Neural cell (in vitro differentiated cells): ENCODE measurements around the gene SPZ1. TPM values are rescaled to one million over a fixed set of nuclear protein-coding genes. Genes with fewer than 3 reads are reported as not detected.

Experiments used
- H2AFZ ChIP-seq: fragments of 200-600, 300-800 bp; sonication (generic), shearing (Covaris generic); 2 replicates; pipeline ENCODE4 v1.6.0; 2014; ENCODE audit warnings: low read depth, mild to moderate bottlenecking, antibody characterized with exemption, low read length, moderate library complexity
- H3F3A ChIP-seq: fragments of 200-600 bp; shearing (Covaris generic); 2 replicates; pipeline ENCODE4 v1.6.1; 2016; ENCODE audit warnings: mild to moderate bottlenecking, moderate library complexity, mixed read lengths, antibody characterized with exemption, low read length; ENCODE audit not compliant: insufficient read depth, poor library complexity, severe bottlenecking
- H3K27ac ChIP-seq: fragments of 200-600, 300-800 bp; sonication (generic), shearing (Covaris generic); 2 replicates; pipeline ENCODE4 v1.5.1; 2014; ENCODE audit warnings: mild to moderate bottlenecking, low read length, moderate library complexity
- H3K27me3 ChIP-seq: fragments of 300-800, 200-600 bp; sonication (generic), shearing (Covaris generic); 2 replicates; pipeline ENCODE4 v1.6.0; 2014; ENCODE audit warnings: mild to moderate bottlenecking, low read depth, low read length, moderate library complexity; ENCODE audit not compliant: insufficient read depth
- H3K36me3 ChIP-seq: fragments of 300-800, 200-600 bp; sonication (generic), shearing (Covaris generic); 2 replicates; pipeline ENCODE4 v1.5.1; 2014; ENCODE audit warnings: mild to moderate bottlenecking, antibody characterized with exemption, low read length, moderate library complexity; ENCODE audit not compliant: insufficient read depth
- H3K4me2 ChIP-seq: fragments of 300-800, 200-600 bp; sonication (generic), shearing (Covaris generic); 2 replicates; pipeline ENCODE4 v1.6.0; 2014; ENCODE audit warnings: mild to moderate bottlenecking, low read length
- H3K4me3 ChIP-seq: fragments of 300-800, 200-600 bp; sonication (generic), shearing (Covaris generic); 2 replicates; pipeline ENCODE4 v1.5.1; 2014; ENCODE audit warnings: mild to moderate bottlenecking, low read length, moderate library complexity
- H3K79me2 ChIP-seq: fragments of 200-600 bp; shearing (Covaris generic); replicated peaks from 2 replicates; pipeline ENCODE4 v1.6.0; 2014; ENCODE audit warnings: mild to moderate bottlenecking, low read length, moderate library complexity; ENCODE audit not compliant: insufficient read depth
- H3K9ac ChIP-seq: fragments of 300-800, 200-600 bp; sonication (generic), shearing (Covaris generic); 2 replicates; pipeline ENCODE4 v1.6.1; 2016; ENCODE audit warnings: mild to moderate bottlenecking, low read length, mixed read lengths
- H3K9me2 ChIP-seq: fragments of 200-600 bp; shearing (Covaris generic); 2 replicates; pipeline ENCODE4 v1.6.1; 2016; ENCODE audit warnings: mild to moderate bottlenecking, low read length, mixed read lengths; ENCODE audit not compliant: insufficient read depth
- H3K9me3 ChIP-seq: fragments of 200-600, 300-800 bp; sonication (generic), shearing (Covaris generic); 2 replicates; pipeline ENCODE4 v1.6.1; 2016; ENCODE audit warnings: mild to moderate bottlenecking, mixed run types, low read length, moderate library complexity, mixed read lengths
- H4K20me1 ChIP-seq: fragments of 200-600 bp; shearing (Covaris generic); 2 replicates; pipeline ENCODE4 v1.6.1; 2016; ENCODE audit warnings: mild to moderate bottlenecking, mixed run types; ENCODE audit not compliant: insufficient read depth
- CTCF ChIP-seq: fragments of 450-650 bp; IDR thresholded peaks from 2 replicates; pipeline ENCODE4 v1.5.1; 2014; ENCODE audit warnings: antibody characterized with exemption, mild to moderate bottlenecking, moderate library complexity; ENCODE audit not compliant: poor library complexity, severe bottlenecking
- EZH2 ChIP-seq: fragments of 200-600, 300-800 bp; shearing (Covaris generic), sonication (generic); IDR thresholded peaks from 2 replicates; pipeline ENCODE4 v1.6.1; 2014; ENCODE audit warnings: antibody characterized with exemption, low read length, borderline replicate concordance, mild to moderate bottlenecking; ENCODE audit not compliant: insufficient read depth, poor library complexity, severe bottlenecking
- MXI1 ChIP-seq: fragments of 450-650 bp; conservative IDR thresholded peaks from 2 replicates; pipeline ENCODE4 v1.6.1; 2014; ENCODE audit warnings: antibody characterized with exemption, mild to moderate bottlenecking; ENCODE audit not compliant: poor library complexity, severe bottlenecking
- POLR2AphosphoS5 ChIP-seq: IDR thresholded peaks from 2 replicates; pipeline ENCODE4 v1.6.1; 2012
- polyA plus RNA-seq: library from polyadenylated mRNA; depleted of rRNA; stranded (reverse); fragments of >200 nt; gene quantifications from 2 replicates; pipeline ENCODE4 v1.2.3, GENCODE V29; 2014
- small RNA-seq, 3 experiments: library from RNA; depleted of rRNA; stranded (forward); fragments of <200 nt; gene quantifications; one replicate each; pipeline ENCODE3, GENCODE V24; 2012

Gene SPZ1
- polyA plus RNA-seq, 1 donor from 2014 or later, result not detected

- no peak overlapping the region for H3K4me2 ChIP-seq
- no peak overlapping the region for H2AFZ ChIP-seq
- H4K20me1 ChIP-seq, result no peaks in the 10 kb centered on the region
- no peak overlapping the region for H3K27ac ChIP-seq
- H3K36me3 ChIP-seq, result no peaks in the 10 kb centered on the region
- H3K27me3 ChIP-seq, result no peaks in the 10 kb centered on the region
- H3K79me2 ChIP-seq, result no peaks in the 10 kb centered on the region
- H3K9ac ChIP-seq, result no peak overlapping the region
- H3K9me3 ChIP-seq, result no peaks in the 10 kb centered on the region
- no peaks in the 10 kb centered on the region for H3F3A ChIP-seq
- no peak for TF ChIP-seq EZH2
- no peak for TF ChIP-seq CTCF
- TF ChIP-seq POLR2AphosphoS5, result no peak
- H3K9me2 ChIP-seq, result no peaks in the 10 kb centered on the region
- no peak overlapping the region for H3K4me3 ChIP-seq
Observed at GRCh38 chr5:80369521-80369920, 49.7 kb downstream of the SPZ1 start.

DNA sequence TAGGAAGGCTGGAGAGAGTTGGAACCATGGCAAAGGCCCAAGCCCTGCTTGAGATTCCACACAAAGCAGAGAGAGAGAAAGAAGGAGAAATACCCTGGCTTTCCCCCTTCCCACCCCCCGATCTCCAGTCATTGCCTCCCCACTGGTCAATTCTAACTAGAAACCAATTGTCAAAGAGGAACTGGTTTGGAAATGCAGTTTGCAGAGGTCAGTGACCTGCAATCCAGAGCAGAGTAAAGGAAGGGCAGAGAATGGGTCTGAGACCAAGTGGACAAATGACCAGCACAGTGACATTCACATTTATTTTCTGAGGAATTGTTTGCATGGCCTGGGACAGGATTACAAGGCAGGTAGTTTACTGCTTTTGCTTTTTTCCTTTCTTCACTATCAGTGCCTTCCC, 50.6 kb downstream of the SPZ1 start:
- Histone ChIP-seq H3K27ac (no peak overlapping the region), H3K9me3 (no peaks in the 10 kb centered on the region), H2AFZ (no peak overlapping the region), H3K27me3 (no peaks in the 10 kb centered on the region), H3K79me2 (no peaks in the 10 kb centered on the region), H4K20me1 (no peaks in the 10 kb centered on the region), H3K4me3 (no peak overlapping the region), H3K36me3 (no peaks in the 10 kb centered on the region), H3F3A (no peaks in the 10 kb centered on the region), H3K9ac (no peak overlapping the region), H3K4me2 (no peak overlapping the region), H3K9me2 (no peaks in the 10 kb centered on the region)
- TF ChIP-seq MXI1, result no peak

Small RNA genes within 50 kb of the gene (small RNA-seq; reads per million reads assigned to genes)
- gene AC026410.2 (0 reads per million in 3 experiments), gene RF00322 (0 reads per million in 3 experiments), gene RNU6-211P (0 to 4.4 (median 0.36) reads per million in 3 experiments)

Other genes with a start within 250 kb of the SPZ1 start
- gene SERINC5, start 64.0 kb upstream of the SPZ1 start, polyA plus RNA-seq, result 5.8 TPM in 2 replicates
- gene ZFYVE16, start 88.1 kb downstream of the SPZ1 start, polyA plus RNA-seq, result 74.7 and 75.8 TPM in 2 replicates
- 3.3 and 5.3 TPM in 2 replicates for gene FAM151B, start 168.1 kb downstream of the SPZ1 start, polyA plus RNA-seq